T-cell (primary cell): ENCODE measurements around the gene PSORS1C1. TPM values are rescaled to one million over a fixed set of nuclear protein-coding genes. Genes with fewer than 3 reads are reported as not detected.

Source experiments
- ATAC-seq, 4 experiments: fragments of 200-7000 bp in 3 of 4; fragments of 150-1000 bp in 1 of 4; cut with Tn5 transposase; replicated peaks in 1 of 4; 1 replicate in 3 of 4; 2 replicates in 1 of 4; pipeline ENCODE4 v1.10.0; 2021; ENCODE audit warnings: moderate library complexity in 3 of 4, mild to moderate bottlenecking in 2 of 4, moderate number of reproducible peaks in 1 of 4
- CTCF ChIA-PET, 2 donors: fragments of 300-600 bp; sonication (Branson Sonifier 250); formaldehyde crosslinking; loops; one replicate each; lab custom pipeline; 2022; ENCODE audit warnings: antibody characterized with exemption in 2 of 2; lab: Charles Lee
- POLR2A ChIA-PET, 2 donors: fragments of 300-600 bp; sonication (Branson Sonifier 250); formaldehyde crosslinking; loops; one replicate each; lab custom pipeline; 2022; ENCODE audit warnings: antibody characterized with exemption in 2 of 2; lab: Charles Lee
- DNase-seq, 35 experiments: peaks; one replicate each; pipeline versions ENCODE4 v3.0.0 to v3.0.0-alpha.2; 2013 to 2023
- H3K27ac ChIP-seq: one replicate; pipeline ENCODE4 v1.5.1; 2013; ENCODE audit warnings: low read length
- H3K27me3 ChIP-seq, 2 experiments: replicated peaks in 1 of 2; 1 replicate in 1 of 2; 2 replicates in 1 of 2; pipeline versions ENCODE4 v1.6.1 to v1.7.0; 2013; ENCODE audit warnings: low read length in 1 of 2, mixed read lengths in 1 of 2; ENCODE audit not compliant: control insufficient read depth in 2 of 2, insufficient read depth in 2 of 2; ENCODE audit errors: extremely low read depth in 1 of 2
- H3K36me3 ChIP-seq, 2 donors: 1 replicate in 1 of 2; 2 replicates in 1 of 2; pipeline versions ENCODE4 v1.6.1 to v1.7.0; 2013; ENCODE audit warnings: low read length in 1 of 2; ENCODE audit not compliant: control insufficient read depth in 2 of 2, insufficient read depth in 1 of 2; ENCODE audit errors: extremely low read depth in 1 of 2
- H3K4me1 ChIP-seq, 2 experiments: 1 replicate in 1 of 2; 2 replicates in 1 of 2; pipeline versions ENCODE4 v1.6.1 to v1.7.0; 2013; ENCODE audit warnings: low read length in 2 of 2, mixed read lengths in 1 of 2; ENCODE audit not compliant: insufficient read depth in 2 of 2, control insufficient read depth in 1 of 2; ENCODE audit errors: extremely low read depth in 1 of 2
- H3K4me3 ChIP-seq, 2 donors: 1 replicate in 1 of 2; 2 replicates in 1 of 2; pipeline versions ENCODE4 v1.5.1 to v1.7.0; 2013; ENCODE audit warnings: mild to moderate bottlenecking in 2 of 2, low read length in 1 of 2, moderate library complexity in 1 of 2; ENCODE audit not compliant: control insufficient read depth in 1 of 2; ENCODE audit errors: extremely low read depth in 1 of 2
- H3K9me3 ChIP-seq: 2 replicates; pipeline ENCODE4 v1.7.0; 2013
- H3K27ac Mint-ChIP-seq, 2 donors: one replicate each; pipeline ENCODE4 v1.8.0; 2020 to 2021; ENCODE audit warnings: mild to moderate bottlenecking in 2 of 2, mixed read lengths in 2 of 2
- H3K27me3 Mint-ChIP-seq, 2 donors: one replicate each; pipeline ENCODE4 v1.8.0; 2021 to 2022; ENCODE audit warnings: mixed read lengths in 2 of 2
- H3K36me3 Mint-ChIP-seq: one replicate; pipeline ENCODE4 v1.8.0; 2021; ENCODE audit warnings: mixed read lengths
- H3K4me1 Mint-ChIP-seq, 3 donors: one replicate each; pipeline ENCODE4 v1.8.0; 2020 to 2022; ENCODE audit warnings: mixed read lengths in 3 of 3, mild to moderate bottlenecking in 1 of 3
- H3K4me3 Mint-ChIP-seq, 3 donors: one replicate each; pipeline ENCODE4 v1.8.0; 2020 to 2022; ENCODE audit warnings: mild to moderate bottlenecking in 3 of 3, mixed read lengths in 3 of 3, moderate library complexity in 3 of 3
- H3K9me3 Mint-ChIP-seq, 3 donors: one replicate each; pipeline ENCODE4 v1.8.0; 2020 to 2022; ENCODE audit warnings: mixed read lengths in 3 of 3
- WGBS: methylation state at CpG from one replicate; pipeline ENCODE4 v1.1.5; 2013; ENCODE audit warnings: missing lambda C conversion rate; ENCODE audit not compliant: insufficient coverage; 5-methylcytosine and 5-hydroxymethylcytosine counted together
- total RNA-seq, 35 experiments: library from RNA in 6 of 35; stranded (reverse) in 6 of 35; fragments of 120-200 nt in 1 of 35; gene quantifications; one replicate each; pipeline versions ENCODE4 v1.2.1 to v1.2.4 and lab custom pipeline; 2013 to 2026

Gene PSORS1C1
- total RNA-seq, 5 donors from 2014 or later (not counting 1 experiment from before 2014, with no cell fraction given), result not detected

DNA sequence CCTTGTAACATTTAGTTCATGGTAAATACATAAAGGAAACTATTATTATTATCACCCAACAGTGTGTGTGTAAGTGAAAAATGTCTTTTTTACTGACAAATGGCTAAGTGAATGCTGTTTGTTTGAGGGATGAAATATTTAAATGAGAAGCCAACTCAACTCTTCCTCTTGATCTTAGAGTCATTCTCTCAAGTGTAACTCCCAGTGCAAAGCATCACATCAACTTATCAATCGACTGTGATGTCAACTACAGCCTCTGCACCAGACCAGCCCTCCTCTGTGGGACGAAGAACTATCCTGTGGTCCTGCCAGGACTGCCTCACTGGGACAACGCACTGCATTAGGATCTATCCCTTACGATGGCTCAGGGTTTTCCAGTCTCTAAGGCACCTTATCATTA, 7.5 kb upstream of the PSORS1C1 start:
- WGBS, result 81% methylated on average over 3 of the region's 4 CpGs
- H3K27me3 ChIP-seq, result peaks cover 0 to 27% of the 10 kb centered on the region in 2 experiments
- Mint-ChIP-seq H3K4me3 (no peak overlapping the region), H3K27me3 (peaks cover 0 to 10% of the 10 kb centered on the region in 2 donors), H3K9me3 (no peaks in the 10 kb centered on the region), H3K4me1 (peaks cover 4 to 6% (median 5%) of the 10 kb centered on the region in 3 donors), H3K27ac (no peak overlapping the region), H3K36me3 (no peaks in the 10 kb centered on the region)
- POLR2A ChIA-PET, result no interaction called here
- H3K27ac ChIP-seq, result no peak overlapping the region
- no peaks in the 10 kb centered on the region for H3K9me3 ChIP-seq
- no peaks in the 10 kb centered on the region for H3K36me3 ChIP-seq
- CTCF ChIA-PET, result no interaction called here
- ATAC-seq, result no peak
- no peak for DNase-seq
- no peaks in the 10 kb centered on the region for H3K4me1 ChIP-seq
- no peak overlapping the region for H3K4me3 ChIP-seq

DNA sequence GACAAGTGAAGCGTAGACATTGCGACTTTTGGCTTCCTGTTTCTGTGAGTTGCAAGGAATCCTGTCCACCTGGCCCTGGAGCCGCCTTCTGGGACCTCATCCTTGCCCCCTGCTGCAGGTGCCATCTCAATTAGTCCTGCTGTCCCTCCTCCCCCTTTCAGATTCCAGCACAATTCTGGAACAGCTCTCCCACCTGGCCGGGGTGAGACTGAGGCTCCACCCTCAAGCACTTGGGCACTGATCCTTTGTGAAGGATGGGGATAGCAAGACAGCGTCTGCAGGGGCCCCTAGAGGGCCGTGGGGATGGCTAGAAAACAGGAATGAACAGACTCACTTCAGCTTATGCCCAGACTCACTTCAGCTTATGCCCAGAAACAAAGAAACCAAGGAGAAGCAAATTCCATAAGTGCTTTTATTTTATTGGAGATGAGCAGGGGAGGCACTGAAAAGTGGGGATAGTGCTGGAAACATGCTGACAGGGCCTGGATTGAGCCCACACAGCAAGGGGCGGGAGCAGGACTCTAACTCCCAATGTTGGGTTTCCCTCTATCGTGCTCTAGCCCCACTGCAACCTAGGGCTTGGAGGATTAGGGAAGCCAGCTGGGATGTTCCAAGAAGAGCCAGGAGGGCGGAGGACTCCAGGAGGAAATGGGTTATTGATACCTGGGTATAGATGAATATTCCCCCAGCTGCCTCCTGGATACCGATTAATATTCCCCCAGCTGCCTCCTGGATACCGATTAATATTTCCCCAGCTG, 3.6 kb upstream of the PSORS1C1 start:
- H3K27ac ChIP-seq, result no peak overlapping the region
- DNase-seq (no peak), ATAC-seq (no peak)
- Mint-ChIP-seq H3K27ac (no peak overlapping the region), H3K27me3 (peaks cover 6 to 26% of the 10 kb centered on the region in 2 donors), H3K36me3 (no peaks in the 10 kb centered on the region), H3K4me1 (peaks cover 4 to 14% (median 5%) of the 10 kb centered on the region in 3 donors), H3K9me3 (no peaks in the 10 kb centered on the region), H3K4me3 (no peak overlapping the region)
- H3K4me1 ChIP-seq, result peaks cover 0 to 9% of the 10 kb centered on the region in 2 experiments
- H3K36me3 ChIP-seq, result no peaks in the 10 kb centered on the region
- WGBS, result 100% methylated on average over 1 of the region's 11 CpGs
- no peaks in the 10 kb centered on the region for H3K9me3 ChIP-seq
- ChIA-PET CTCF (no interaction called here), POLR2A (no interaction called here)
- no peak overlapping the region for H3K4me3 ChIP-seq
- peaks cover 0 to 40% of the 10 kb centered on the region in 2 experiments for H3K27me3 ChIP-seq

DNA sequence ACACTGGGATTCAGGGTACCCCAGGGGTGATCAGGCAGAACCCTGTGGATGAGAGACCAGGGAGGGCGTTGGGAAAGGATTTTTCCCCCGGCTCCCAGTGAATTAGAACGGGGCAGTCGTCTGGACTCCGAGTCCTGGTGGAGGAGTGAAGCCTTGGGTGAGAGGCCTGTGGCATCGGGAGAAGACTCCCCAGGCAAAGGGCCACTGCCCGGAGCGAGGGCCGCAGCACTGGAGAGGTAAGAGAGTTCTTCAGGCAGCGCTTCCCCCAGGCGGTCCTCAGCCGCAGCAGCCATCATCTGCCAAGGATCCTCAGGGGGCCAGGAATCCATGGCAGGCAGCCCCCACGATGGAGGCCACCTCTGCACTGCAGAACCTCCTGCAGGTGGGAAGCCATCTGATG, 2.9 kb upstream of the PSORS1C1 start:
- CTCF ChIA-PET, result no interaction called here
- Mint-ChIP-seq H3K27me3 (peaks cover 7 to 30% of the 10 kb centered on the region in 2 donors), H3K27ac (no peak overlapping the region), H3K9me3 (no peaks in the 10 kb centered on the region), H3K4me3 (no peak overlapping the region), H3K36me3 (no peaks in the 10 kb centered on the region), H3K4me1 (peaks cover 4 to 14% (median 5%) of the 10 kb centered on the region in 3 donors)
- Histone ChIP-seq H3K4me3 (no peak overlapping the region), H3K27me3 (peaks cover 0 to 47% of the 10 kb centered on the region in 2 experiments), H3K27ac (no peak overlapping the region), H3K36me3 (no peaks in the 10 kb centered on the region), H3K9me3 (no peaks in the 10 kb centered on the region), H3K4me1 (peaks cover 0 to 9% of the 10 kb centered on the region in 2 experiments)
- POLR2A ChIA-PET, result no interaction called here
- 85% methylated on average over 7 of the region's 13 CpGs for WGBS
- ATAC-seq (no peak), DNase-seq (no peak)

DNA sequence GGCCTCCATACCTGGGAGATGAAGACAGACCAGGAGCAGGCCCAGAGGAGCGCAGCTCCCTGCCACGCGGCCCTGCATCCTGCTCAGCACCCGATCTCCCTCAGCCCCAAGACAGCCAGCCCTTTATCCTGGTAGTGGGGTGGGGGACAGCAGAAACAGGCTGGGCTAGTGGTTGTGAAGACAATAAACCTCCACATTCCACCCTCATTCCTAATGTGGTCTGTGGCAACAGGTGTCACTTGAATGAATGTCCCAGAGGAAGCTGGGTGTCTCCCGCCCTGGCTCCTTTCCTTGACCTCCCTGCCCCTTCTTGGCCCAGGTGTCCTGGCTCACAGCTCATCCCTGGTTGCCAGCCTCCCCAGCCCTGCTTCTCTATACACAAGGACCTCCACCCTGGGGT, 2.1 kb upstream of the PSORS1C1 start, which contains the start of gene C6orf15:
C6orf15 (minus strand) TSS at position 98 of the 400 bp plus-strand sequence; CDS start at position 78, 20 bp downstream.
- no peak for DNase-seq
- WGBS, result 100% methylated on average over 1 of the region's 5 CpGs
- ChIA-PET CTCF (no interaction called here), POLR2A (no interaction called here)
- Mint-ChIP-seq H3K4me1 (peaks cover 4 to 14% (median 5%) of the 10 kb centered on the region in 3 donors), H3K4me3 (no peak within 1 kb of the TSS), H3K27ac (peak within 1 kb of the TSS in 1 of 2 donors; percentile 19), H3K9me3 (no peaks in the 10 kb centered on the region), H3K36me3 (no peaks in the 10 kb centered on the region), H3K27me3 (peaks cover 7 to 31% of the 10 kb centered on the region in 2 donors)
- no peak within 1 kb of the TSS for H3K4me3 ChIP-seq
- H3K36me3 ChIP-seq, result no peaks in the 10 kb centered on the region
- no peaks in the 10 kb centered on the region for H3K9me3 ChIP-seq
- H3K27me3 ChIP-seq, result peaks cover 0 to 54% of the 10 kb centered on the region in 2 experiments
- ATAC-seq, result no peak
- H3K27ac ChIP-seq, result no peak within 1 kb of the TSS
- H3K4me1 ChIP-seq, result peaks cover 0 to 9% of the 10 kb centered on the region in 2 experiments

DNA sequence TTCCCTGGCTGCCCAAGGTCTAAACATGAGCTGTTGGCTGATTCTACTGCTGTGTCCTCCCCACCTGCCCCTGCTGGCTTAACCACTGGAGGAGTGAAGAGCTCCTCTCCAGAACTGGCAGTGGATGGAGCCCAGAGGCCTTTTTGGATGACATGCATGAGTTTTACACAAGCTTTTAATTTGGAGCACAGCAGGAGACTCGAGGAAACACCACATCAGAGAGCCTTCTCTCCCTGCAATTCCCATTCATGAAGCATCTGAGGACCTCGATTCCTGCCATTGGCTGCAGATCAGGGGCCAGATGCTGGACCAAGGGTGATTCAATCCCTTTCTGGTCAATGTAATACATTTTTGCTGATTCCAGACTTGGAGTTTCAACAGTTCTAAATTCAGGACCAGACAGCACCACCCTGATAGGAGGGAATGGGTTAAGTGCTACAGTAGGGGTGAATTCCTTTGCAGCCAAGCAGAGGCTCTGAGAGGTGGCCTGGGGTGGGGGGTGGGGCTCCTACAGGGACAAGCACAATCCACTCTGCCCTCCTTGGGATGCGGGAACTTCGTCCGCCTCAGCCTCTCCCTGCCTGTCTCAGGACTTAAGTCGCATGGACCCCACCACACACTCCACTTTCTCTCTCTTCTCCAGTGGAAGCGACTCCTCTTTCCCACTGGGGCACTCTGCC, 599 bp upstream of the PSORS1C1 start:
- H3K9me3 Mint-ChIP-seq, result no peaks in the 10 kb centered on the region
- peaks cover 4 to 14% (median 5%) of the 10 kb centered on the region in 3 donors for H3K4me1 Mint-ChIP-seq
- POLR2A ChIA-PET, result no interaction called here
- H3K4me3 Mint-ChIP-seq, result no peak overlapping the region
- 62% methylated on average over 3 of the region's 7 CpGs for WGBS
- Histone ChIP-seq H3K4me3 (no peak overlapping the region), H3K36me3 (no peaks in the 10 kb centered on the region), H3K4me1 (peaks cover 0 to 9% of the 10 kb centered on the region in 2 experiments), H3K27ac (no peak overlapping the region), H3K27me3 (peaks cover 0 to 60% of the 10 kb centered on the region in 2 experiments), H3K9me3 (no peaks in the 10 kb centered on the region)
- DNase-seq (no peak), ATAC-seq (no peak)
- no peak overlapping the region for H3K27ac Mint-ChIP-seq
- H3K36me3 Mint-ChIP-seq, result no peaks in the 10 kb centered on the region
- peaks cover 7 to 34% of the 10 kb centered on the region in 2 donors for H3K27me3 Mint-ChIP-seq
- CTCF ChIA-PET, result interaction anchor here (0.7 to 1.7 kb wide), 2 partner anchors 26 to 911 kb away, joined by 5 to 6 read pairs; no protein-coding TSS in a partner anchor
